ENCODE measurements around the gene MED12L. TPM values are rescaled to one million over a fixed set of nuclear protein-coding genes. Genes with fewer than 3 reads are reported as not detected.
A peak's percentile ranks its signal among the peaks of the same experiment; 100 is the strongest.
"Not testable (repeated sequence)": the region's sequence is repeated elsewhere in the genome, so short reads cannot be mapped to it uniquely, and the experiment has no call there.

The MED12L gene
- total RNA-seq, 1 experiment from 2014 or later, result not detected

DNA sequence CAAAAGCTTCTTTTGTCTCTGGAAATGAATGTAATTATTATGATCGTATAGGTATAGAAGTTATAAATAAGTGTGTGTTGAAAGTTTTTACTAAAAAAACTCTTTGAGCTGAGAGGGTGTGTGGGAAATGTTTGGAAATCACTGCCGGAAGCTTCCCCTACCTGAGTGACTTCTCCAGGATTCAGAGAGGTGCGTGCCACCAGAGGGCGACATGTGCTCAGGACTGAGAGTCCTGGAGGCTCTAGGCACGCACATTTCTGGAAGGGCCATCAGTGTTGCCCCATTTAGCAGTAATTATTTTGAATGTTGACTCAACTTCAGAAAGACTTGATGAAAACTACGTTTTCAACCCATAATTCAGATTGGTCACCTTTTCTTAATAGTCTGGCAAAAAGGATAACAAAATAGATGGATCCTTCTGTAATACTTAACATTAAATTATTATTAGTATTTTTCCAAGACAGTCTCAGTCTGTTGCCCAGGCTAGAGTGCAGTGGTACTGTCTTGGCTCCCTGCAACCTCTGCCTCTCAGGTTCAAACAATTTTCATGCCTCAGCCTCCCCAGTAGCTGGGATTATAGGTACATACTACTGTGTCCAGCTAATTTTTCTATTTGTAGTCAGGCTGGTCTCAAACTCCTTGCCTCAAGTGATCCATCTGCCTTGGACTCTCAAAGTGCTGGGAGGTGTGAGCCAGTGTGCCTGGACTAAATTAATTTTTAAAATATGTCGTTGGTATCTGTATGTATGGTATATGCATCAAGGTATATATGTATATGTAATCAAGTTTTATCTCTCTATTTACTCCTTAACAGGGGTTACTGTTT, 83.0 kb downstream of the MED12L start:
- Histone ChIP-seq H3K9me3 (replicated peaks) (no peaks in the 10 kb centered on the region), H3K36me3 (no peaks in the 10 kb centered on the region), H3K4me3 (no peak overlapping the region), H3K27me3 (peaks cover 6% of the 10 kb centered on the region; the same call in 1 of the 2 replicates), H3K27ac (no peak overlapping the region), H3K4me1 (no peaks in the 10 kb centered on the region)
- peak; percentile 42 to 64 for DNase-seq

DNA sequence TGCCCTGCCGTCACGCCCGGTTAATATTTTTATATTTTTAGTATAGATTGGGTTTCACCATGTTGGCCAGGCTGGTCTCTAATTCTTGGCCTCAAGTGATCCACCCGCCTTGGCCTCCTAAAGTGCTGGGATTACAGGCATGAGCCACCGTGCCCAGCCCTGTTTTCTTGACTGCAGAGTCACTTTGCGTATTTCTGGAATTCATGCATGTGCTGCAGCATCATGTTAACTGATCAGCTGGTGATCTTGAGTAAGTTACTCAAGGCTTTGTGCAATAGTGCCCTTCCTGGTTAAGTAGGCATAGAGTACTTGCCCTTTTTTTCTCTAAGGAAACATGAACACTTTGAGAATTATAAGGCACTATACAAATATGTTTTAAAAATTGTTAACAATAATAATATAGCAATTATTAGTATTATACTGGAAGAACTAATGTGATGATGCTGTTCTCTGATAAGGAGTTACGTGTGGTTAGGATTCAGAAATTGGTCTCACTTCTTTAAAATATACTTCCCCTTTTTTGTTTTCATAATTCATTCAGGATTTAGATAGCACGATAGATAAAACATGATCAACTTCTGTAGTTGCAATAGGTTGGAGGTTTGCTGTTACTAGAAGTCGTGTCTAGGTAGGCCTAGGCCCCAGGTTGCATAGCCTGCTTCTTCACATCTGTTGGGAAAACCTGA, 83.9 kb downstream of the MED12L start:
- DNase-seq, result no peak
- H3K4me3 ChIP-seq, result no peak overlapping the region

GRCh38 chr3:151169948-151170679, 84.7 kb downstream of the MED12L start:
- H3K27me3 ChIP-seq; H3K27ac ChIP-seq; H3K4me1 ChIP-seq; H3K36me3 ChIP-seq; H3K9me3 ChIP-seq (replicated peaks); H3K4me3 ChIP-seq; DNase-seq: not testable (repeated sequence)

More for the DNA sequence above, 83.9 kb downstream of the MED12L start:
- no peaks in the 10 kb centered on the region for H3K36me3 ChIP-seq
- H3K9me3 ChIP-seq (replicated peaks), result no peaks in the 10 kb centered on the region
- H3K27me3 ChIP-seq, result peaks cover 6% of the 10 kb centered on the region; the same call in 1 of the 2 replicates
- H3K27ac ChIP-seq, result no peak overlapping the region
- no peaks in the 10 kb centered on the region for H3K4me1 ChIP-seq

DNA sequence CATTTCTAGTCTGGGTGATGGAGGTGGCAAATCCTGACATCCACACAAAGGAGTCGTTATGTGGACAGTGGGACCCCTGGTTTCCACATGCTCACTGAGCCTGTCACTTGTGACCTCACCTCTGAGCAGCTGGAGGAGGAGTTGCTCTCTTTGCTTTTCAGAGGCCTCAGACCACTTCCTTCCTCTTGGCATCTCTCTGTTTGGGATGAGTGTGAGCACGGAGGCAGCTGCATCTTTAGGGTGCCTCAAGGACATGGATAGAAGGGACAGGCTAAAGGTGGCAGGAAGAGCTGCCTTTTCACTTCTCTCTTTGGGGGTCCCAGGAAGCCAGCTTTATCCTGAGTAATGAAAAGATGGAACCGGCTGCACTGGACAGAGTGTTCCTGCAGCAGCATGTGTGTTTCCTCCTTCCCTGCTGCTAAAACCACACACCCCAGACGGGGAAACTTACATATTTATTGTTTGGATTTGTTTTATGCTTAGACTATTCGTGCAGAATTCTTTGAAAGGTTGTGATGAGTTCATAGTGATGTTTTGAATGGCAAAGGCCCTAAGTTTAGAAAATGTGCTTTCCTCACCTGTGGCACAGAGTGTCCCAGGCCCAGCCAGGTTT, 85.8 kb downstream of the MED12L start:
- Histone ChIP-seq H3K36me3 (no peaks in the 10 kb centered on the region), H3K4me1 (no peaks in the 10 kb centered on the region), H3K4me3 (no peak overlapping the region), H3K9me3 (replicated peaks) (no peaks in the 10 kb centered on the region), H3K27me3 (peaks cover 6% of the 10 kb centered on the region; the same call in 1 of the 2 replicates), H3K27ac (no peak overlapping the region)
- peak in 1 of 2 experiments; percentile 26 for DNase-seq

GRCh38 chr3:151174351-151174750, 88.9 kb downstream of the MED12L start:
- DNase-seq, result no peak

DNA sequence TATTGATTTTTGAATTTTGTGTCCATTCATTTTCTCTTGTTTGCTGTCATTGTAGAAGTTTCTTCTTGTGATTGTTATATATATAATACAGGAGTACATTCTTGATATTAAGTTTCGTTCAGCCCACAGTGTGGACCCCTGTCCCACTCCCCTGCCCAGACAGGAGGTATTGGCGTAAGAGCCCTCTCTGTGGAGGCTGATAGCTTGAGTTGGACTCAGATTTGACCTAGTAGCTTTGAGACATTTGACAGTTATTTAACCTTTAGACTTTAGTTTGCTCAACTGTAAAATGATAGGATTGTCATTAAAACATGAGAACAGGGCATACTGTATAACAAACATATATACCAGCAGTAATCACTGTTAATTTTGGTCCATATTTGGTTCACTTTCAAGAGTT, 90.5 kb downstream of the MED12L start:
- Histone ChIP-seq H3K4me3 (no peak overlapping the region), H3K27ac (no peak overlapping the region), H3K4me1 (no peaks in the 10 kb centered on the region), H3K36me3 (no peaks in the 10 kb centered on the region), H3K27me3 (peaks cover 6% of the 10 kb centered on the region; the same call in 1 of the 2 replicates), H3K9me3 (replicated peaks) (no peaks in the 10 kb centered on the region)
- DNase-seq, result no peak

More at GRCh38 chr3:151174351-151174750, 88.9 kb downstream of the MED12L start:
- H3K4me3 ChIP-seq, result no peak overlapping the region
- no peak overlapping the region for H3K27ac ChIP-seq
- H3K9me3 ChIP-seq (replicated peaks), result no peaks in the 10 kb centered on the region
- no peaks in the 10 kb centered on the region for H3K4me1 ChIP-seq
- no peaks in the 10 kb centered on the region for H3K36me3 ChIP-seq
- peaks cover 6% of the 10 kb centered on the region; the same call in 1 of the 2 replicates for H3K27me3 ChIP-seq

- Histone ChIP-seq H3K4me3 (no peak overlapping the region), H3K4me1 (no peaks in the 10 kb centered on the region), H3K36me3 (no peaks in the 10 kb centered on the region), H3K27ac (no peak overlapping the region), H3K27me3 (no peaks in the 10 kb centered on the region), H3K9me3 (replicated peaks) (no peaks in the 10 kb centered on the region)
- DNase-seq, result no peak
These were observed 92.9 kb downstream of the MED12L start for GRCh38 chr3:151178208-151178845.

DNA sequence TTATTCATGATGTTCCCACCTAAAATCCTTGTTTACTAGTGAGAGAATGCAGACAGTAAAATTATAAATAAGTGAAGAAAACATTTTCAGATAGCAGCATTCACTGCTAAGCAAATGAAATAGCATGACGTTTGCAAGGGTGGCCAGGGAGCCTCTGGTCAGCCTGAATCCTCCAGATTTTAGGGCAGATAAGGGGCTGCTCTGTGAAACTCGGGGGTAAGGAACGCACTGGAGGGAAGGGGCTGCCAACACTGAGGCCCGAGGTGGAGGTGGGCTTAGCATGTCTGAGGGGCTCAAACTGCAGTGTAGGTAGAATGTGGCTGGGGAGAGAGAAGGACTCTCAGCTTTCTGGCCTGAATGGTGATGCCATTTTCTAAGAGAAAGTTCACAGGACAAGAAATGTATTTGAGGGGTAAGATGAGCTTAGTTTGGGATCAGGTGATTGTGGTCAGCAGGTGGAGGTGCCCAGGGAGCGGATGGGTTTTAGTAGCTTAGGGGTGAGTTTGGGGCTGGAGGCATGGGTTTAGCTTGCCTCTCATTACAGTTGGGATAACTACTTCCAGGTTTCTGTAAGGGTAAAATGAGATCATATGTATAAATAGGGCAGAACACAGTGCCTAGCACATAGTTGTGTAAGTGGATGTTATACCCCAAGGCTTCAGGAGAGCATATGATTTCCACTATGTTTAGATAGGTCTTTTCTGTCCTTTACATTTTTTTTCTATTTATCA, 97.0 kb downstream of the MED12L start:
- Histone ChIP-seq H3K27ac (no peak overlapping the region), H3K4me1 (no peaks in the 10 kb centered on the region), H3K36me3 (no peaks in the 10 kb centered on the region), H3K27me3 (no peaks in the 10 kb centered on the region), H3K4me3 (no peak overlapping the region), H3K9me3 (replicated peaks) (no peaks in the 10 kb centered on the region)
- DNase-seq, result no peak

DNA sequence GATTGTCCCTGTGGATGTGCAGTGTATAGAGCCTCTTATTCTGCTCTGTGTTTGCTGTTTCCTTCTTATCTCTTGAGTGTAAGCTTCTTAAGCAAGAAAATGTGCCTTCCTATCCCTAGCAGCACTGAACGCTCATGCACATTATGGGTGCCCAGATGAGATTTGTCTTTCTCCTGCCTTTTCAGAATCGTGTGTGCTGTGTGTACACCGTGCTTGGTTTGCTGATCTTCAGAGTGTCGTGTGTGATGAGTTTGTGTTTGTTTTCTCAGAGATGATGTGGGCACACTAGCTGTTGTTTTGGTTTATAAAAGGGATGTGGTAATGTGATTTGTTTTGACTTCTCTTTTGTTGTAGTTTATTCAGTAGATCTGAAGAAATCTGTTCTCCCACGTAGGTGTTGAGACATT, 97.8 kb downstream of the MED12L start:
- no peaks in the 10 kb centered on the region for H3K9me3 ChIP-seq (replicated peaks)
- DNase-seq, result no peak
- no peaks in the 10 kb centered on the region for H3K36me3 ChIP-seq

DNA sequence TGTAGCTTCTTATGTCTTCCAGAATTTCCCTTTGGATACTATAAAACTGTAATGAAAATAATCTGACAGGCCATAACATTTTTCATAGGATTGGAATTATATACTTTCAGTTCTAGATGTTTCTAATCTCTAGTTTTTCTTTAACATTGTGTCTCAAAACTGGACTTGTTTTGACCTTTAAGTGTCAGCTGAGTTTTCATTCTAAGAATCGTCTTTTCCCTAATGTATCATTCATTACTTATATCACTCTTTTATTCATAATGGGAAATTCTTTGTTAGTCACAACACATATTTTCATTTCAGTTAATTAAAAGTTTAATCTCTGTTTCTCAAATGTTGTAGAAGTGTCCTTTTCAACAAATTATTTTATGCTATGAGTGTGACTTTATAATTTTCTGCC, 105.6 kb downstream of the MED12L start:
- H3K27me3 ChIP-seq, result no peaks in the 10 kb centered on the region

More for the DNA sequence above, 97.8 kb downstream of the MED12L start:
- Histone ChIP-seq H3K27ac (no peak overlapping the region), H3K4me3 (no peak overlapping the region), H3K27me3 (no peaks in the 10 kb centered on the region), H3K4me1 (no peaks in the 10 kb centered on the region)

DNA sequence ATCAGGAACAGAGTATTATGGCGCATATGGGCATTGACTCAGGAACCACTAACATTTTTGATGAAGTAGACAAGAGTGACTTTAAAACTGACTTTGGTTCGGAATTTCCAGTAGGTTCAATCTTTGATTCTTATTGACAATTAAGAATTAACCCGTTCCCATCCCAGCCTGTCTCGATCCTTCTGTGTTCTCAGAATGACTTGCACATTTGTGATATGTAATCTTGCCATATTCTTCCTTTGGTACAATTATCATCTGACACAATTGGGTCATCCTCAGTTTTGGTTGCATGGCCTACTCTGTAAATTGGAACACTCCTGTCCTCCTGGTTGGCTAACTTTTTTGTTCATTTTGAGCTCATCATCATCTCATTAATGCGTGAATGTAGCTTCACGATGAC, 107.1 kb downstream of the MED12L start:
- no peaks in the 10 kb centered on the region for H3K27me3 ChIP-seq
- H3K9me3 ChIP-seq (replicated peaks), result no peaks in the 10 kb centered on the region
- H3K4me3 ChIP-seq, result no peak overlapping the region
- no peak overlapping the region for H3K27ac ChIP-seq
- H3K36me3 ChIP-seq, result no peaks in the 10 kb centered on the region
- DNase-seq, result no peak
- H3K4me1 ChIP-seq, result no peaks in the 10 kb centered on the region

More for the DNA sequence above, 105.6 kb downstream of the MED12L start:
- H3K4me1 ChIP-seq, result no peaks in the 10 kb centered on the region
- DNase-seq, result no peak
- H3K9me3 ChIP-seq (replicated peaks), result no peaks in the 10 kb centered on the region
- no peak overlapping the region for H3K4me3 ChIP-seq
- no peaks in the 10 kb centered on the region for H3K36me3 ChIP-seq
- no peak overlapping the region for H3K27ac ChIP-seq

DNA sequence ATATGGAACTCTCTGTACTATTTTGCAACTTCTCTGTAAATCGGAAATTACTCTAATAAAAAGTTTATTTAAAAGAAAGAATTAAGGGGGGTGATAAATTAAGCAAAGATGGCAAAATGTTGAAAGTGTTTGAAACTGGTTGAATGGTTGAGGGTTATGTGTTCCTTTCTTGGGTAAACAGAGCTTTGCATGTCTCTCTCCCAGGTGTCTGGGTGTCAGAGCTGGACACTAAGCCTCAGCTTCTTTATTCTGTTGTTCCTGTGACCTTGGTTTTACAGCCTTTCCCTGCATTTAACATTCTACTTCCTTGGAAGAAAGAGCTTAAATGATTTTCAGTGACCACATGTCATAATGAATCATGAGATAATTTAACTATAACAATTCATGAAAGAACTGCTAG, 110.4 kb downstream of the MED12L start:
- H3K36me3 ChIP-seq, result no peaks in the 10 kb centered on the region
- no peaks in the 10 kb centered on the region for H3K9me3 ChIP-seq (replicated peaks)
- no peak overlapping the region for H3K27ac ChIP-seq
- 0 out of 2 replicates have a peak, but pooled peaks cover 7% of the 10 kb centered on the region for H3K27me3 ChIP-seq
- no peak for DNase-seq
- H3K4me3 ChIP-seq, result no peak overlapping the region
- no peaks in the 10 kb centered on the region for H3K4me1 ChIP-seq

DNA sequence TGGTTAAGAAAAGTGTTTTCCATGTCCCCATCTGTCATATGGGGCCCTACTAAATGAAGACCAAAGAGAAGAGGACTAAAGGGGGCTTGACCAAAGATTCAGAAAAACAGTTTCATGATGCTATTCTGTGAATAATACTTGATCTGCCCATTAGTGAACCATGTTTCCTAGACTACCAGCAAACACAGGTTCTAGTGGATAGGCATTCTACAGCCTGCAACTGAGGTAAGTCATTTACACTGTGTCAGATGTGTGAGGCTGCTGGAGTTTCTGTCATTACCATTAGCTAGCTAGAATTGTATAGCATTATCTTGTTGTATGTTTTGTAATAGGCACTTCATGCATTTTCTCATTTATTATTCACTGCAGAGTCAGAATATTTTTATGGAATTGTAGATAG, 111.0 kb downstream of the MED12L start:
- H3K4me3 ChIP-seq, result no peak overlapping the region
- no peaks in the 10 kb centered on the region for H3K36me3 ChIP-seq
- DNase-seq, result no peak
- H3K4me1 ChIP-seq, result no peaks in the 10 kb centered on the region
- H3K27me3 ChIP-seq, result 0 out of 2 replicates have a peak, but pooled peaks cover 7% of the 10 kb centered on the region
- H3K9me3 ChIP-seq (replicated peaks), result no peaks in the 10 kb centered on the region
- no peak overlapping the region for H3K27ac ChIP-seq
